ENCODE data around the gene PSMD6.

The PSMD6 gene

GRCh38 chr3:64046592-64046991 lies 23.3 kb upstream of the PSMD6 start:
- no peak for DNase-seq (ENCODE audit: low read depth)

GRCh38 chr3:64042952-64043351 lies 19.7 kb upstream of the PSMD6 start:
- DNase-seq (ENCODE audit: low read depth): no peak

- no peak for DNase-seq (ENCODE audit: low read depth)
These were observed 16.9 kb upstream of the PSMD6 start for GRCh38 chr3:64039981-64040733.

- DNase-seq (ENCODE audit: low read depth): no peak
These were observed 16.0 kb upstream of the PSMD6 start for GRCh38 chr3:64039332-64039731.

- DNase-seq (ENCODE audit: low read depth): no peak
These were observed 15.0 kb upstream of the PSMD6 start for GRCh38 chr3:64038253-64038767.

GRCh38 chr3:64037084-64037483 lies 13.8 kb upstream of the PSMD6 start:
- no peak for DNase-seq (ENCODE audit: low read depth)

- DNase-seq (ENCODE audit: low read depth): no peak
These were observed 9.8 kb upstream of the PSMD6 start for GRCh38 chr3:64033069-64033468.

- no peak for DNase-seq (ENCODE audit: low read depth)
These were observed 8.5 kb upstream of the PSMD6 start for GRCh38 chr3:64031540-64032508.

GRCh38 chr3:64030741-64031140 lies 7.4 kb upstream of the PSMD6 start:
- peak; percentile 62 for DNase-seq (ENCODE audit: low read depth)

GRCh38 chr3:64029287-64029686 lies 6.0 kb upstream of the PSMD6 start:
- DNase-seq (ENCODE audit: low read depth): no peak

GRCh38 chr3:64028754-64029153 lies 5.5 kb upstream of the PSMD6 start:
- no peak for DNase-seq (ENCODE audit: low read depth)

GRCh38 chr3:64027658-64028057 lies 4.4 kb upstream of the PSMD6 start:
- no peak for DNase-seq (ENCODE audit: low read depth)

GRCh38 chr3:64026346-64026745 lies 3.1 kb upstream of the PSMD6 start:
- no peak for DNase-seq (ENCODE audit: low read depth)

GRCh38 chr3:64023861-64024223 lies 548 bp upstream of the PSMD6 start:
- DNase-seq (ENCODE audit: low read depth): no peak

GRCh38 chr3:64022451-64023186 lies 675 bp downstream of the PSMD6 start:
- no peak for DNase-seq (ENCODE audit: low read depth)

GRCh38 chr3:64021922-64022321 lies 1.4 kb downstream of the PSMD6 start:
- no peak for DNase-seq (ENCODE audit: low read depth)

- no peak for DNase-seq (ENCODE audit: low read depth)
These were observed 3.4 kb downstream of the PSMD6 start for GRCh38 chr3:64019879-64020278.

- no peak for DNase-seq (ENCODE audit: low read depth)
These were observed 4.0 kb downstream of the PSMD6 start for GRCh38 chr3:64019271-64019670.

- no peak for DNase-seq (ENCODE audit: low read depth)
These were observed 6.2 kb downstream of the PSMD6 start for GRCh38 chr3:64016941-64017620.

GRCh38 chr3:64011685-64012084 lies 11.6 kb downstream of the PSMD6 start:
- DNase-seq (ENCODE audit: low read depth): no peak

- no peak for DNase-seq (ENCODE audit: low read depth)
These were observed 13.1 kb downstream of the PSMD6 start for GRCh38 chr3:64010199-64010598.

GRCh38 chr3:64009528-64009927 lies 13.8 kb downstream of the PSMD6 start:
- DNase-seq (ENCODE audit: low read depth): no peak
